Measurements from ENCODE around the gene GBE1.
"Not testable (repeated sequence)": the region's sequence is repeated elsewhere in the genome, so short reads cannot be mapped to it uniquely, and the experiment has no call there.

The GBE1 gene

GRCh38 chr3:81752604-81753003 lies 8.8 kb downstream of the GBE1 start:
- DNase-seq, result no peak

GRCh38 chr3:81749265-81749664 lies 12.2 kb downstream of the GBE1 start:
- no peak for DNase-seq

GRCh38 chr3:81747280-81747679 lies 14.2 kb downstream of the GBE1 start:
- not testable (repeated sequence) for DNase-seq

- no peak for DNase-seq
Measured at GRCh38 chr3:81744366-81744765, 17.1 kb downstream of the GBE1 start.

- no peak for DNase-seq
Measured at GRCh38 chr3:81743096-81744025, 18.1 kb downstream of the GBE1 start.

- DNase-seq, result no peak
Measured at GRCh38 chr3:81742581-81742980, 18.9 kb downstream of the GBE1 start.

- no peak for DNase-seq
Measured at GRCh38 chr3:81741216-81741615, 20.2 kb downstream of the GBE1 start.

GRCh38 chr3:81740731-81741130 lies 20.7 kb downstream of the GBE1 start:
- DNase-seq, result no peak

- DNase-seq, result no peak
Measured at GRCh38 chr3:81735334-81735733, 26.1 kb downstream of the GBE1 start.

GRCh38 chr3:81734742-81735141 lies 26.7 kb downstream of the GBE1 start:
- DNase-seq, result no peak

GRCh38 chr3:81732642-81733041 lies 28.8 kb downstream of the GBE1 start:
- DNase-seq, result no peak

GRCh38 chr3:81728766-81729544 lies 32.5 kb downstream of the GBE1 start:
- DNase-seq, result no peak

- peak; percentile 31 for DNase-seq
Measured at GRCh38 chr3:81726735-81727134, 34.7 kb downstream of the GBE1 start.

GRCh38 chr3:81726132-81726531 lies 35.3 kb downstream of the GBE1 start:
- peak; percentile 7 for DNase-seq

- DNase-seq, result peak; percentile 71
Measured at GRCh38 chr3:81723732-81724313, 37.6 kb downstream of the GBE1 start.

GRCh38 chr3:81718311-81718710 lies 43.1 kb downstream of the GBE1 start:
- DNase-seq, result no peak

- peak; percentile 67 for DNase-seq
Measured at GRCh38 chr3:81716870-81717509, 44.5 kb downstream of the GBE1 start.

- no peak for DNase-seq
Measured at GRCh38 chr3:81713031-81713430, 48.4 kb downstream of the GBE1 start.

- DNase-seq, result no peak
Measured at GRCh38 chr3:81709606-81710005, 51.8 kb downstream of the GBE1 start.

GRCh38 chr3:81707996-81708395 lies 53.4 kb downstream of the GBE1 start:
- no peak for DNase-seq

- DNase-seq, result no peak
Measured at GRCh38 chr3:81702126-81702525, 59.3 kb downstream of the GBE1 start.

- no peak for DNase-seq
Measured at GRCh38 chr3:81699536-81700320, 61.7 kb downstream of the GBE1 start.

Data from NCI-H69 (cell line).